HepG2 (cell line): ENCODE data around the gene MLLT10. TPM values are rescaled to one million over a fixed set of nuclear protein-coding genes. Genes with fewer than 3 reads are reported as not detected.
A peak's percentile ranks its signal among the peaks of the same experiment; 100 is the strongest.

ENCODE experiments used
- ATAC-seq: fragments of 200-7000 bp; cut with Tn5 transposase; 3 replicates; pipeline ENCODE4 v1.9.1; 2020; ENCODE audit warnings: mild to moderate bottlenecking, moderate library complexity
- BruUV-seq: library from RNA; stranded (reverse); fragments of 400-500 nt; replicated peaks from 2 replicates; lab custom pipeline; 2021; lab: Mats Ljungman, UMichigan
- CTCF ChIA-PET: fragments of 300-600 bp; formaldehyde crosslinking; extraction: SDS; loops from one replicate; lab custom pipeline; 2021; ENCODE audit warnings: low total read pairs, inconsistent platforms, low intra/inter-chr PET ratio; lab: Yijun Ruan, JAX
- POLR2A ChIA-PET: fragments of 350-600 bp; sonication (Branson Sonifier 250); formaldehyde crosslinking; loops from one replicate; lab custom pipeline; 2020; ENCODE audit warnings: antibody characterized with exemption, inconsistent platforms; lab: Yijun Ruan, JAX
- DNase-seq: peaks from one replicate; pipeline ENCODE4 v3.0.0-alpha.2; 2015; ENCODE audit warnings: low spot score
- FAIRE-seq: peaks from 3 replicates; lab custom pipeline; 2011; peaks lifted over from hg19 to GRCh38; lab: Jason Lieb, UNC
- H2AFZ ChIP-seq: one replicate; pipeline ENCODE4 v1.6.1; 2011; ENCODE audit warnings: low read length, inconsistent platforms
- H3K27ac ChIP-seq: fragments of 300-600 bp; 3 replicates; pipeline ENCODE4 v1.8.0; 2011; ENCODE audit warnings: mixed run types, mild to moderate bottlenecking, mixed read lengths, low read length, inconsistent platforms; ENCODE audit not compliant: insufficient read depth; ENCODE audit errors: extremely low read length
- H3K27me3 ChIP-seq, 2 experiments: fragments of 200-600 bp in 1 of 2; 2 replicates in 1 of 2; 3 replicates in 1 of 2; pipeline versions ENCODE4 v1.6.0 to v1.8.0; 2011; ENCODE audit warnings: low read length in 2 of 2, mild to moderate bottlenecking in 2 of 2, moderate library complexity in 2 of 2, inconsistent platforms in 1 of 2; ENCODE audit not compliant: insufficient read depth in 2 of 2, control insufficient read depth in 1 of 2
- H3K36me3 ChIP-seq, 2 experiments: fragments of 200-600 bp in 1 of 2; replicated peaks in 1 of 2; 2 replicates in 1 of 2; 3 replicates in 1 of 2; pipeline versions ENCODE4 v1.5.1 to v1.8.0; 2011; ENCODE audit warnings: low read length in 2 of 2, inconsistent platforms in 1 of 2; ENCODE audit not compliant: insufficient read depth in 2 of 2, control insufficient read depth in 1 of 2
- H3K4me1 ChIP-seq: 2 replicates; pipeline ENCODE4 v1.5.1; 2012; ENCODE audit warnings: low read length, inconsistent platforms; ENCODE audit not compliant: insufficient read depth
- H3K4me2 ChIP-seq: 2 replicates; pipeline ENCODE4 v1.6.0; 2011; ENCODE audit warnings: low read depth, low read length, inconsistent platforms
- H3K4me3 ChIP-seq, 3 experiments: fragments of 200-600 bp in 1 of 3; sonication (generic), shearing (Covaris generic) in 1 of 3; replicated peaks in 1 of 3; 2 replicates each; pipeline ENCODE4 v1.5.1; 2011 to 2016; ENCODE audit warnings: low read length in 3 of 3, inconsistent platforms in 2 of 3, low read depth in 2 of 3, mild to moderate bottlenecking in 2 of 3, control low read depth in 1 of 3, mixed read lengths in 1 of 3; ENCODE audit not compliant: insufficient read depth in 1 of 3
- H3K79me2 ChIP-seq: one replicate; pipeline ENCODE4 v1.6.1; 2011; ENCODE audit warnings: low read length, inconsistent platforms; ENCODE audit not compliant: insufficient read depth
- H3K9ac ChIP-seq: 2 replicates; pipeline ENCODE4 v1.6.0; 2011; ENCODE audit warnings: mild to moderate bottlenecking, low read depth, low read length, inconsistent platforms; ENCODE audit not compliant: insufficient read depth
- H3K9me3 ChIP-seq: 2 replicates; pipeline ENCODE4 v1.5.1; 2012; ENCODE audit warnings: mild to moderate bottlenecking, low read length
- H4K20me1 ChIP-seq: 2 replicates; pipeline ENCODE4 v1.6.0; 2011; ENCODE audit warnings: inconsistent platforms, mild to moderate bottlenecking, low read length, moderate library complexity; ENCODE audit not compliant: insufficient read depth
- ATF7 ChIP-seq, 2 experiments: fragments of 450-650 bp in 1 of 2; sonication (generic) in 1 of 2; formaldehyde crosslinking in 1 of 2; IDR thresholded peaks; 2 replicates each; pipeline versions ENCODE4 v1.4.0 to v1.6.1; 2016 to 2020; ENCODE audit warnings: antibody characterized with exemption in 1 of 2, mild to moderate bottlenecking in 1 of 2, missing genetic modification reagents in 1 of 2
- CBX2 ChIP-seq, 2 experiments: fragments of 200-600 bp in 1 of 2; sonication (generic); formaldehyde crosslinking in 1 of 2; IDR thresholded peaks; 2 replicates each; pipeline versions ENCODE4 v1.7.0 to v1.8.1; 2018 to 2022; ENCODE audit warnings: low read depth in 2 of 2, low read length in 1 of 2, mild to moderate bottlenecking in 1 of 2, missing genetic modification reagents in 1 of 2
- FOXK2 ChIP-seq: fragments of 450-650 bp; IDR thresholded peaks from 2 replicates; pipeline ENCODE4 v1.6.1; 2016
- HNRNPK ChIP-seq: fragments of 200-400 bp; formaldehyde crosslinking; IDR thresholded peaks from 2 replicates; pipeline ENCODE4 v1.6.1; 2018; ENCODE audit warnings: low read length, low read depth, moderate library complexity, mild to moderate bottlenecking; ENCODE audit not compliant: poor library complexity, severe bottlenecking
- PAF1 ChIP-seq: IDR thresholded peaks from 2 replicates; pipeline ENCODE4 v1.6.1; 2016; ENCODE audit warnings: missing genetic modification reagents, missing compliant biosample characterization
- PHF8 ChIP-seq: sonication (generic); formaldehyde crosslinking; IDR thresholded peaks from 2 replicates; pipeline ENCODE4 v1.5.0; 2020; ENCODE audit warnings: missing genetic modification reagents
- RFX3 ChIP-seq: IDR thresholded peaks from 2 replicates; pipeline ENCODE4 v1.6.1; 2016; ENCODE audit warnings: missing biosample characterization, missing genetic modification reagents
- ZBTB46 ChIP-seq: sonication (generic); formaldehyde crosslinking; IDR thresholded peaks from 2 replicates; pipeline ENCODE4 v1.4.0; 2020; ENCODE audit warnings: mild to moderate bottlenecking, missing genetic modification reagents, borderline replicate concordance
- ZNF605 ChIP-seq: sonication (generic); formaldehyde crosslinking; IDR thresholded peaks from 2 replicates; pipeline ENCODE4 v1.8.0; 2022; ENCODE audit warnings: mild to moderate bottlenecking, missing genetic modification reagents
- WGBS: methylation state at CpG from one replicate; pipeline ENCODE4 v1.1.6; 2017; ENCODE audit warnings: low lambda C conversion rate; 5-methylcytosine and 5-hydroxymethylcytosine counted together
- in situ Hi-C: cut with HindIII; loops from 2 replicates; pipeline ENCODE4 v1.10.0; 2017; ENCODE audit warnings: low pct_unique_long_range_greater_than_20kb; ENCODE audit not compliant: extremely low pct_ligation_motif_present
- intact Hi-C: fragments of 100-400 bp; cut with micrococcal nuclease; formaldehyde crosslinking; loops from one replicate; pipeline ENCODE4 v1.10.0; 2022; ENCODE audit not compliant: unreplicated experiment
- polyA plus RNA-seq, 8 experiments: library from polyadenylated mRNA; depleted of rRNA in 3 of 8; stranded (reverse) in 7 of 8; unstranded in 1 of 8; fragments of >200 nt; fragmentation: Illumina TruSeq in 4 of 8; extraction: Trizol in 4 of 8; gene quantifications; 2 replicates each; pipeline versions ENCODE4 v1.2.1 to v1.2.3, GENCODE V29; 2011 to 2016; ENCODE audit warnings: low read depth in 4 of 8, missing spikeins in 1 of 8, mixed read lengths in 1 of 8; ENCODE audit not compliant: insufficient read depth in 1 of 8
- total RNA-seq, 5 experiments: library from RNA; depleted of rRNA; stranded (reverse); fragments of >200 nt; fragmentation: Illumina TruSeq; extraction: Trizol; gene quantifications; 2 replicates each; pipeline ENCODE4 v1.2.3, GENCODE V29; 2016; ENCODE audit warnings: low read depth in 1 of 5

MLLT10 gene
- total and polyA plus RNA-seq, 2 of the 13 experiments (the other 11 are each of a cell fraction or from before 2014, with no cell fraction given) = 51.3 to 84.1 TPM

DNA sequence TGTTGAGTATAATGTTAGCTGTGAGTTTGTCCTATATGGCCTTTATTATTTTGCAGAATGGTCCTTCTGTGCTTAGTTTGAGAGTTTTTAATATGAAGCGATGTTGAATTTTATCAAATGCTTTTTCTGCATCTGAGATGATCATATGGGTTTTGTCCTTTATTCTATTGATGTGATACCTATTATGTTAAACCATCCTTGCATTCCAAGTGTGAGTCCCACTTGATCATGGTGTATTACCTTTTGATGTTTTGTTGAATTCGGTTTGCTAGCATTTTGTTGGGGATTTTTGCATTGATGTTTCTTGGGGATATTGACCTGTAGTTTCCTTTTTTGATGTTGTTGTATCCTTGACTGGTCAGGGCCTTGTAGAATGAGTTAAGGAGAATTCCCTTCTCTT, 166.4 kb downstream of the MLLT10 start:
- peaks cover 26% of the 10 kb centered on the region for H3K9me3 ChIP-seq
- ATAC-seq = no peak
- H3K4me2 ChIP-seq = no peak overlapping the region
- intact Hi-C loops = no loop called here
- POLR2A ChIA-PET = no interaction called here
- no TSS peak for BruUV-seq
- no peak for TF ChIP-seq PAF1 (CRISPR knock-in tag)
- TF ChIP-seq, all 625 proteins: peak for 0
- Histone ChIP-seq H3K36me3 (peaks cover 7 to 26% of the 10 kb centered on the region in 2 experiments; a peak in 4 of 5 replicates), H3K9ac (no peak overlapping the region), H3K27ac (no peak overlapping the region), H3K27me3 (no peaks in the 10 kb centered on the region), H3K4me1 (no peaks in the 10 kb centered on the region; the same call in 1 of the 2 replicates), H3K4me3 (no peak overlapping the region), H4K20me1 (peaks cover 7% of the 10 kb centered on the region), H3K79me2 (peaks cover 43% of the 10 kb centered on the region), H2AFZ (no peak overlapping the region)
- no peak for FAIRE-seq
- no peak for DNase-seq
- in situ Hi-C loops = no loop called here
- whole genome bisulfite sequencing = 98% methylated on average over 2 of the region's 2 CpGs
- CTCF ChIA-PET = no interaction called here

DNA sequence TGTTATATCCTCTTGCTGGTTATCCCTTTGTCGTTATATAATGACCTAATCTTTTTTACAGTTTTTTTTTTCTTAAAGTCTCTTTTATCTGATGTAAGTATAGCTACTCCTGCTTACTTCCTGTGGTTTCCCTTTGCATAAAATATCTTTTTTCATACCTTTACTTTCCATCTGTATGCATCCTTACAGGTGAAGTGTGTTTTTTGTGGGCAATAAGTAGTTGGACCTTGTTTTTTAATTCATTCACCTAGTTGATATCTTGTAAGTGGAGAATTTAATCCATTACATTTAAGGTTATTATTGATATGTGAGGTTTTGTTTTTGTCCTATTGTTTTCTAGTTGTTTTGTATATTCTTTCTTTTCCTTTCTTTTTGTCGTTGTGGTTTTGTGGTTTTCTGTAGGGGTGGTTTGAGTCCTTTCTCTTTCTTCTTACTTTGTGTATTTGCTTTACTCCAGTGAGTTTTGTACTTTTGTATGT, 168.6 kb downstream of the MLLT10 start:
- H3K4me2 ChIP-seq = no peak overlapping the region
- ChIA-PET CTCF (no interaction called here), POLR2A (no interaction called here)
- peaks cover 9 to 31% of the 10 kb centered on the region in 2 experiments; a peak in 4 of 5 replicates for H3K36me3 ChIP-seq
- no peak overlapping the region for H3K9ac ChIP-seq
- in situ Hi-C loops (no loop called here), intact Hi-C loops (no loop called here)
- ATAC-seq = no peak
- FAIRE-seq = no peak
- TF ChIP-seq HNRNPK = no peak
- TF ChIP-seq ATF7 (IDR thresholded peaks at IDR 0.05) = peak; percentile 28; the same call in 1 of the 2 replicates
- TF ChIP-seq ATF7 (CRISPR knock-in tag; IDR thresholded peaks at IDR 0.05) = no peak
- TF ChIP-seq RFX3 (CRISPR knock-in tag) = no peak
- TF ChIP-seq ZNF605 (CRISPR knock-in tag) = no peak
- TF ChIP-seq CBX2 (IDR thresholded peaks at IDR 0.05; ENCODE audit: low read depth, low read length) = no peak
- TF ChIP-seq CBX2 (CRISPR knock-in tag; IDR thresholded peaks at IDR 0.05; ENCODE audit: low read depth) = no peak
- TF ChIP-seq PHF8 (CRISPR knock-in tag) = no peak
- no peak for TF ChIP-seq ZBTB46
- no peak for TF ChIP-seq FOXK2
- no peaks in the 10 kb centered on the region; the same call in 1 of the 2 replicates for H3K4me1 ChIP-seq
- no peaks in the 10 kb centered on the region for H3K27me3 ChIP-seq
- 91% methylated on average over 2 of the region's 2 CpGs for WGBS
- BruUV-seq = no TSS peak
- no peak for DNase-seq
- H3K27ac ChIP-seq = no peak overlapping the region
- H3K9me3 ChIP-seq = peaks cover 26% of the 10 kb centered on the region
- peaks cover 12% of the 10 kb centered on the region for H4K20me1 ChIP-seq
- peaks cover 48% of the 10 kb centered on the region for H3K79me2 ChIP-seq
- H3K4me3 ChIP-seq = no peak overlapping the region
- H2AFZ ChIP-seq = no peak overlapping the region
